HG02763 (cell line): ENCODE results near the gene MAD2L1.
A peak's percentile ranks its signal among the peaks of the same experiment; 100 is the strongest.

Source experiments
- ATAC-seq: cut with Tn5 transposase; IDR thresholded peaks from one replicate; pipeline ENCODE4 v1.9.1; 2021; ENCODE audit warnings: mild to moderate bottlenecking, moderate library complexity; ENCODE audit not compliant: unreplicated experiment

MAD2L1 gene

DNA sequence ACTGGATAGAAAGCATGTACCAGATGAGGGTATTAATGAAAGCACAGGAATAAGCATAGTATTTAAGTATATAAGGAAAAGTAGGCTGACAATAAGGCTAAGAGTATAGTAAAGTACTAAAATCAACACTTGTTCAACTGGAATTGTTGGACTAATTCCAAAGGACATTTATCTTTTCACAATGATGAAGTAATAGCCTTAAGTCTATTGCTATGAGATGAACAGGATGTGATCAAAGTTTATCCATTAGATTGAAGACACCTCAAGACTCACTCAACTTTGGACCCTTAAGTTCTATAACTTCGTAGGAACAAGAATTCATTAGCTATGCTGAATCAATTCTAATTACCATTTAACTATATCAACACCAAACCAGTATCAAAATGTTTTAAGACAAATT is 7.6 kb downstream of the MAD2L1 start:
- ATAC-seq, result no peak

DNA sequence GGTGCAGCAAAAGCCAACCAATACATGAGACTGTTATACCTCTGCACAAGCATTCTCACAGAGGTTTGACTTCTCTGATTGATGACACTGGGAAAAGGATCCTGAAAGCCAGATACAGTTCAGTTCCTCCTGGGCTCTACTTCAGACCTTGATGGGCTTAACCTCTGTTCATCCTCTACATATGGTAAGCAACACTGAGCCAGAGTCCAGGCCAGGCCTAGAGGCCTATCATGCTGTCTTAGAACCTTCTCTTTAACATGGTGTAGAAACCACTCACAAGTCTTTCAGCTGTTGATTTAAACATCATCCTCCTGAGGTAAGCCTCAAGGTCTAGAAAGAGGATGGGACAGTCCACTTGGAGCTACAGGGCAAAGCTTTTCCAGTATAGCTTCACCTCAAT is 9.2 kb downstream of the MAD2L1 start:
- ATAC-seq, result no peak

DNA sequence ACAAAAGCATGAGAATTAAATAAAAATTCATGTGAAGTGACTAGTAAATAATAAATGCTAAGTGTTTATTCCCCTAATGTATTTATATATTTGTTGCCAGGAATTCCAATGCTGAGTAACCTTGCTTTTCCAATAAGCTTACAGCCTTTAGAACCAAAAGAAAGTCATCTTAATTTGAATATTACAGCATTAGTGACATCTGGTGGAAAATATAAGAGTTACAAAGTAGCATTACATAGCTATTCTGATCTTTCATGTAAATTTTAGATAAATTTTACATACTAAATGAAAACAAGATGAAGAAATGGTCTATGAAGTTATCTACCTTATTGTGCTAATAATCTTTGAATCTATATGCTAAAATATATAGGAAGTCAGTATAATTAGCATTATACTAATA is 10.4 kb downstream of the MAD2L1 start:
- no peak for ATAC-seq

DNA sequence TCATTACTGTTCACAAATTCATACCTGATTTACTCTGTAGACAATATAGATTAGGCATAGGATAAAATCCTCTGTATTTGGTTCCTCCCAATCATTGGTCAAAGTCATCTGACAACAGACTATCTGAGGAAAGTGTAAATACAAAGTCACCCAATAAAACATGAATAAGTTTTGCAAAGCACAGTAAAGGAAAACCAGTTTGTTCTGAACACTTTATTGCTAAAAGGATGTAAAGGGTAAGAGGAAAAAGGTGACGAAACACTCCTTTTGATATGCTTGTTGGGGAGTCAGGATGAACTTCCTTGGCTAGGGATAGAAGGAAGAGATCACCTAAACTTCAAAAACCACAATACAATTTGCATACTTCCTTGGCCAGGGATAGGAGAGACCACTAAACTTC is 10.9 kb downstream of the MAD2L1 start:
- no peak for ATAC-seq

DNA sequence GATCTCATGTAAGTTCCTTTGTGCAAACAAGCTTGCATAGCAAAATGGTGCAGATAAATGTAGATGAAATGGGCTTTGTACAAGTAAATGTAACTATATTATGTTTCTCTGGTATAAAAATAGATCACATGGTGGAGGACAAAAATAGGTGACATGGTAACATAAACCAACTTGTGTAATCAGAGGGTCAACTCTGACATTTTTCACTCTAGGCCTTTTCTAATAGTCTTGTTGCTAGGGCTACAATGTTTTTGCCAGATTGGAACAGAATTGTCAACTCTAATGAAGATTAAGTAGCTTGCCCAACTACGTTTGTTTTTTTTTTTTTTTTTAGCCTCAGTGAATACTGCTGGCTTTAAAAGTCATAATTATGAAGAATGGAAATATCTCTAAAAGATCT is 11.5 kb downstream of the MAD2L1 start:
- no peak for ATAC-seq

DNA sequence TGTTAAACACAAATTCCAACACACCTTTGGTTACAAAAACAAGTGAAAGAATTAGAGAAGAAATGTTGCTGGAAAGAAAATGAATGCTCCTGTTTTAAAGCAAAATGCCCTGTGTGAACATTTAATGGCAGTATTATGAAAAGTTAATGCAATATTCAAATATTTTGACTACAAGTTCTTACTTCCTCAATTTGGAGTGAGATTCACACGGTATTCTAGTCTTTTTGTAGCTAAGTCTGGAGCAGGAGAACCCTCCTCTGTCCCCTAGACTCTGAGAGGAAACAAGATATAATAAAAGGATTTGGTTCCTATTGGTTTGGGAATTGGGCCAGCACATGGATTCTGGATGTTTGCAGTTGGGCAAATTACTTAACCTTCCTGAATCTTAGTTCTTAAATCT is 12.7 kb downstream of the MAD2L1 start:
- peak; percentile 46 for ATAC-seq

DNA sequence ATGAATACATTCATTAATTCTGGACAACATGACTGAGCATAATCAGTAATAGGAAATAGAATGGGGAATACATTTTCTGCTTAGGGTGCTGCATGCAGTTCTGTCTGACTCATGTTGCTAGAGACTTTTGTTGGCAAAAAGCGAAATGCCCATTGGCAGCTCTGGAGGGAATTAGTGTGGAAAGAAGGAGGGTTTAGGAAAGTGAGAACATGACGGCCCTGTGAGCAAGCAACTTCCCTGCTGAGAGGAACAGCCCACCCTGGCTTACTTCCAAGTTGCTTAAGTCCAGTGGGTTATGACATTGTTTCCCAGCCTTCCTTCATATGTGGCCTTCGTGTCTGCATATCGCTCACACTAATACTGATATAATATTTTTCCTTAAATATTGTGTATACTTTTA is 13.8 kb downstream of the MAD2L1 start:
- ATAC-seq, result no peak

DNA sequence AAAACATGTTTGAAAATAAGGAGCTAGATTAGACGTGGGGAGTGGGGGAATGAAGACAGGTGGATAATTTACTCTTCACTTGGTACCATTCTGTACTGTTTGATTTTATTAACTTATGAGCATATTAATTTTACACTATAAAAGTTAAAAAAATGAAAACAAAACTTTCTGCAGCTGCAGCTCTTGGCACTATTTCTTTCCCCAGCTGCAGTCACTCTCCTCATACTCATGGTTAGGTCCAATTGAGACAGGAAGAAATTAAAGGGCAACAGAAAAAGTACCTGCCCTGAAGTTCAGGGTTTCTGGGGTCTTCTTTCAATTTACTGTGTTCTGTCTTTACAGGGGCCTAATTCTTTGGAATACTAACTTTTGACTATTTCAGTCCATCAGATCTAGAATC is 15.4 kb downstream of the MAD2L1 start:
- no peak for ATAC-seq

DNA sequence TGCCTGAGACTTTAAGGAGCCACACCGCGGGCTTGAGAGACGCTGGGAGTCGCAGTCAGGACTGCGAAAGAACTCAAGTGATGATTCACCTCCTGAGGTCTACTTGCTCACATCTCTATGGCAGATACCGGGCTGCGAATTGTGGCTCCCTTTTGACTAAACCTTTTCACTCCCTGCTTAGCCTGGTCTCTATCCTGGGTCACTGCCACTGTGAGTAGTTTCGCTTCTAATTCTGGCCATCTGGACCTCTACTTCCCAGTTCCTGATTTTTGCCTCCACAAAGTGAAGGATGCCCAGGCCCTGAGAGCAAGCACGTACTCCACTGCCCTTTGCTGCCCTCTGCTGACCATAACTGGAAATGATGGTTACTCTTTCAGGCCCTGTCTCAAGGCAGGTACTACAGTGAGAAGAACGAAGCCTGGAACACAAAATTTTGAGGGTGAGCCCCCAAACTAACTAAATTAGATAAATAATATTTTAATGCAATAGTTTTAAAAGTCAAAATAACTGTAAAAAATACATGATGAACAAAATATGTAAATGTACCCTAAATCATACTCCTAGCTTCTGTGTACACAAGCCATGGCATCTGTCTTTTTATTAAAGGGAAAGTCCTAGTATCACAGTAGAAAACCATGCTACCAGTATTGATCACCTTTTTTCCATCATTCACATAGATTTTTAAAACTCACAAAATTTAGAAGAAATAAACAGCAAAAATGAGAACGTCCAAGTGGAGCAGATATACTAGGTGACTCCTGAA is 16.7 kb downstream of the MAD2L1 start:
- peak; percentile 87 for ATAC-seq

DNA sequence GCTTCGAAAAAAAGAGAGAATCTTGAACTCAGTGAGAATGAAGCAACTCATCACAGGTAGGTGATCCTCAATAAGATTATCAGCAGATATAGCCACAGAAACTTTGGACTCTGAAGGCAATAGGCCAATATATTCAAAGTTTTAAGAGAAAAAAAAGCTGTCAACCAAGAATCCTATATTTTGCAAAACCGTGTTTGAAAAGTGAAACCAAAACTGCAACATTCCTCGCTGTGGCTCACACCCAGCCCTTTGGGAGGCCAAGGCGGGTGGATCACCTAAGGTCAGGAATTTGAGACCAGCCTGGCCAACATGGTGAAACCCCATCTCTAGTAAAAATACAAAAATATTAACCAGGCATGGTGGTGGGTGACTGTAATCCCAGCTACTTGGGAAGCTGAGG is 22.8 kb downstream of the MAD2L1 start:
- ATAC-seq, result no peak

DNA sequence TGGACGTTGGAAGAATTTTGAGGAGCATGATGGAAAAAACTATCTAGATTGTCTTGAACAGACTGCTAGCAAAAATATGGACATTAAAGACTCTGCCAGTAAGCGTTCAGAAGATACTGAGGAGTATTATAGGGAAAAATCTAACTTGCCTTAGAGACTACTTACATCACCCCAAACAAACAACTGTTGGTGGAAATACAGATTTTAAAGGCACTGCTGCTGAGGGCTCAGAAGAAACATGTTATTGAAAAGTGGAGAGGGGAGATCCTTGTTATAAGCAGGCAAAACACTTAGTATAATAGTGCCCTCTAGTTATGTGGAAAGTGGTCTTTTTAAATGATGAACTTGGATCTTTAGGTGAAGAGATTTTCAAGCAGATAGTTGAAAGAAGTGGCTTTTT is 29.2 kb downstream of the MAD2L1 start:
- ATAC-seq, result no peak

DNA sequence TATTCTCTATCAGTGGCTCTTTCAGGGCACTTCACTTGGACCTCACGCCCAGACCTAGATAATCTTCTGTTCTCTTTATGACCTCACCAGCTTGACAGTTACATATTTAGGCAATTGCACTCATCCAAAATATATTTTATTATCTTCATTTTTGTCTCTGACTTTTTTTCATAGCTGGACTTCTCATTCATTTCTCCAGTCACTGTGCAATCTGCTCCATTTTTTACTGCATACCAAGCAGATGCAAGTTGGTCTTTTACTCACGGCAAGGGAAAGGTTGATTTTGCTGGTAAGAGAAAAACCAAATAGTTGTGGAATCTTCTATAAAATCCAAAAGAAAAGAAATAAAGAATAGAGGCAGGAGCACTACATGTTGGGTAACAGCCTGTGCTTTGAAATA is 31.7 kb downstream of the MAD2L1 start:
- no peak for ATAC-seq

DNA sequence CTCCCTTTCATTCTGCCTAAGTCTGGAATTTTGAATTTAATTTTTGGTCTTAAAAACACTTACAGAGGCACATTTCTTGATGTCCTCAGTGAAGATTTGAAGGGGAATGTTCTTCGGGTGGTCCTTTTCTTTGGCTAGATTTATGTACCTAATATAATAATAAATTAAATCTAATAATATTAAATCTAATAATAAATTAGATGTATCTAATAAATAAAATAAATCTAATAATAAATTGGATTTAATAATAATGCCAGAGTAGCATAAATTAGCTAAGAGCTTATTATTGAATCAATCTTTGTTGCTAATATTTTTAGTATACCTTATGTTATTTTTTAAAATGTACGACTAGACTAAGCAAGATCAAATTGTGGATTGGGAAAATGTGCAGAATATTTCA is 39.8 kb downstream of the MAD2L1 start:
- no peak for ATAC-seq

DNA sequence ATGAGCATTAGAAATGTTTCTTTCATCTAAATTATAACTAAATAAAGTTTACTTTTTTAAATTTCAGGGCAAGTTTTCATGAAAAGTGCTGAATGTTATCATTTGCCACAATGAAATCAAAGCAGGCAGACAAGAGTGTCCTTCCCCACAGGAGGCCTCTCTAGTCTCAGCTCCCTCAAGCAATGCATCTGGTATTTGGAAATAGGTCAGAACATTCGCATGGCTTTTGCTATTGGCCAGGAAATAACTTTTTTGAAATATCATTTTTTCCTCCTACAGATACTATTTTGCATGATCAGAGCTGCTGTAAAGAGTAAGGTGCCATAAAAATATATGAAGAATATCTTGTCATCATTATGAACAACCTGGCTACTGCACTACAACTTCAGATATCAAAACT is 41.1 kb downstream of the MAD2L1 start:
- ATAC-seq, result no peak

DNA sequence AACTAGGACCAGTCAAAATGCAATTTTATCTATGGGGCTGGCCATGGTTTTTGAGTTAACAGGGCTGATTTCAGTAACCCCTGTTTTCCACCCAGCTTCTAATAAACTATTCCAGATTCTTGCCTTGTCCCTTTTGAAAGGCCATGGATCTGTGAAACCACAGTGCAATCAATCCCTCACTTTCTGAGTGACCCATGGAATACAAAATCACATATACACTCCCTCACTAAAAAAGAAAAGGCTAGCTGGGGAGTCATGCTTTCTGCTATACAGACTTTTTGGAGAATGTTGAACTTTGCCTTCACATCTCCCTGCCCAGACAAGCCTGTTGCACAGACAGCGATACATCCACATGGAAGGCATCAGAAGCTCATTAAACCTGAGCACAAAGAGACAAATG is 47.9 kb downstream of the MAD2L1 start:
- ATAC-seq, result no peak

DNA sequence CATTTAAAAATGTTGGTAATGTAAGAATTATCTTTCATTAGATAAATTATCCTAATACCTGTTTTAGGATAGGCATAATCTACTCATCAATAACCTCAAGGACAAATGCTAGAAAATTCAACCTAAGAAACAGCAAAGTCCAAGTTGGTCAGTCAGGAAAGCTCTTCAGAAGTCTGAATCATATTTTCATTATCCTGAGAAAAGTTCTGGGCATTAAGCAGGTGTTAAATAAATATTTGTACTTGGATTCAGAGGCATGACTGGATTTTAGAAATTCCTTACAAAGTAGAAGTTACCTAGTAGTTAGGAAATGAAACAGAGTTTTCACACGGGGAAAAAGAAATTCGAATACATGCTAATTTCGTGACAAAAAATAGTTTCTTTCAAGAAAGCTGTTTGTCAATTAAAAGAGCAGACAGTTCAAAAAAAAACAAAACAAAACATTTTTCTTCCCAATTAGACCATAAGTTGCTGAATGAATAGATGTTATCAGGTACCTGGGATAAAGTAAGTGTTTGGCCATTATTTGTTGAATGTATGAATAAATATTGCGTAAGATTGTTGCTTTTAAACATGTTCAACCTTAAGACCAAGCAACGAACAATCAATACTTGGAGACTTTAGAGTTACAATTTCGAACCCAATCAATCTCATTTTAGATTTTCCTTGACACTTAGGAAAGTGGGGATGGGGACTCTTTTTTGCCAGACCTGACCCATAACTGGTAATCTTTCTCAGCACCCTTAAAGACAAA is 48.5 kb downstream of the MAD2L1 start:
- no peak for ATAC-seq

DNA sequence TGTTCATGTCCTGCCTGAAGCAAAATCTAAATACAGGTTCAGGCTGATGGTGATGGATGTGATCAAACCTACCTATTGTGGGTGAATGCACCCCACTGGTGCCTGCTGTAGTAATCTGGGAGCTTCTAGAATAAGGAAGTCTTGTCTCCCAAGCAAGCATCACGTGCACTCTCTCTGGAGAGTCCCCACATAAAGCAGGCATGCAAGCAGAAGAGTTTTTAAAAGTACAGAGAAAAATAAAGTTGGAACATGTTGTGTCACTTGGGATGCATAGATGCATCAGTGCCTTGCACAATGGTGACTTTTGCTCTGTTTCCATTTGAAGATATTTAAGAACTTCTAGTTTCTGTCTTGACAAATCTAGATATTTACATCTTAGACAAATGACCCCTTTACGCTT is 54.9 kb downstream of the MAD2L1 start:
- no peak for ATAC-seq

DNA sequence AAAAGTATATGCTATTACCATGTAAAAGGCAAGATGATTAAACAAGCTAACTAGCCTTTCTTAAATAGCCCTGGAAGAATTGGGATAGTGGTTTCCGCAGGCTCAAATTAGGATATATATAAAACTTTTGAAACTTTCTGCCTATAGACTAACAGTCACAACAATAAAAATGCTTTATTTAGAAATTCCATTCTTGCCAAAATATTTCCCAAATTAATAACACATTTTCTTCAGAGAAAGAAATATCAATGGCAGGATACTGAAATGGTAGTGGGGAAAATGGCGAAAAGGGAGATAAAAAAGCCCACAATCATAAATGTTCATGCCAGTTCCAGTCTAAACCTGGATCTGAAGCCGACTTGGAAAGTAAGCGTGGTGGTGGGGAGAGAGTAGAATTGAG is 56.0 kb downstream of the MAD2L1 start:
- no peak for ATAC-seq

DNA sequence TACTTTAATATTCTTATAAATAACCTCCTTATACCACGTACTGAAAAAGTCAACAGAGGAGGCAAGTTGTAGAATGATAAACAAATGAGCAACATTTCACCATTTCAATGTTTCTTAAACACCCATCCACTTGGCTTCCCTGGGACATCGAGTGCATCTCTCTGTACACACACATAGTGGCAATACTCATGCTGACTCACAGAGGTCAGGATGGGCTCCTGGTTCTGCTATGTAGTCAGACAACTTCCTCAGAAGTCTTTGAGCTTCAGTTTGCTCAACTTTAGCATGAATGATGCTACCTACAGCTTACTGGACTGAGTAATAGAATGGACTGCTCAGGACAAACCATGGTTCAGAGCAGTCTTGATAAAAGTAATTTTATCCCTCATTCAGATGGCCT is 56.9 kb downstream of the MAD2L1 start:
- ATAC-seq, result no peak

DNA sequence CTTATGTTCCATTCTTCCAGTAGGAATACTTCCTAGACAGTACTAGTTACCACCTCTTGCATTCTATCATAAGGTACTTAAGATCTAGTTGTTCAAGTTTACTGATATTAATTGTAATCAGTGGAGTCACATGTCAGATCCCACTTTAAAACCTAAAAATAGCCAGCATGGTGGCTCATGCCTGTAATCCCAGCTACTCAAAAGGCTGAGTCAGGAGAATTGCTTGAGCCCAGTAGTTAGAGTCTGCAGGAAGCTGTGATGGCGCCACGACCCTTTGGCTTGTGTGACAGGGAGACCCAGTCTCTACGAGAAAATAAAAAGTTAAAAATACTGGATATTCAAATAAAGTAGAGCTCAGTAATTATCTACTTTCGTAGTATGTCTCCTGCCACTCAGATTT is 57.7 kb downstream of the MAD2L1 start:
- no peak for ATAC-seq

DNA sequence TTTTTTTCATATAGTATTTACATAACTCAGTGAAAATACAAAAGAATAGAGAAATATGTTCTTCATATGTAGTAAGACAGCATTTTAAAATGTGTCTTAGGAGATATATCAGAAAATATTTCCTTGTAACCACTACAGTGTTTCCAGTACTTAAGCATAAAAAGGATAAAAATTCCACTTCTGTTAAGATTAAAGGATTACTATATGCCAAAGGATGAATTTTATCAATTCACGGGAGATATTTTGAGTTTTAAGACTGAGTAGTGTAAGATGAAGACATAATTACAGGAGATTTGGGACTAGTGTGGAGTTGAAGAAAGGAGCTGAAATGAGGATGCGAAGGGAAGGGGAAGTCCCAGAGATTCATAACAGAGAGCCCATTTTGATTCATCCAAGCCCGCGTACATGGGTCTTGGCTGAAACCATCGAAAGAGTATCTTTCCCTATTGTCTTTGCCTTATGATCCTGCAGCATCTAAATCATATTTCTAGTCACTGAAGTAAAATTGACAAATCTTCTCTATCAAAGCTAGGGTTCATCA is 58.7 kb downstream of the MAD2L1 start:
- ATAC-seq, result no peak

DNA sequence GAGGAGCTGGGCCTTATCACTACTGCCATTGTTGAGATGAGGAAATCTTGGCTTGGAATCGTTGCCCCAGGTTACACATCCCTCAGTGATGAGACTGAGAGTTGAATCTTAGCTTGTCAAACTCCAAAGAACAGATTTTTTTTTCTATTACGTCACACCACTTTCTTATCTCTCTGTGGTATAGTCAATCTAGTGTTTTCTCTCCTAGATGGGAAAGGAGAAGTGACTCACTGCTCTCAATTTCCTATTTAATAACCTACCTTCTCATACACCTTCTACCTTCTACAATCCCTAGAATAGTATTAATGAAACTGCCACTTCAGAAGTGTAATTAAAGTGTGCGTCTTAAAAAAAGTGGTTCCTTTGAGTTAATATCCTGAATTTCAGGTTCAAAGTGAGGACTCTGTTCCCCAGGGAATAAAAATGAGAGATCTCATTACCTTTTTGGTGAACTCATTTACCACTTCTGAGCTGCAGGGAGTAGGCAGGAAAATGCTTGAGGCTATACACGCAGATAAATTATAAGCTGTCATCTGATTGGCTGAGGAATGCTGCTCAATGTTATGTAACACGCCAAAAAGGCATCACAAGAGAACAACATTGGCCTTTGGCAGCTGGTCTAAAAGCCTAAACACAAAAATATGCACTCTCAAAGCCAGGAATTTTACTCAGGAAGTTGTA is 59.3 kb downstream of the MAD2L1 start:
- ATAC-seq, result no peak
